ENCODE data around the gene NALF2.

Gene NALF2

DNA sequence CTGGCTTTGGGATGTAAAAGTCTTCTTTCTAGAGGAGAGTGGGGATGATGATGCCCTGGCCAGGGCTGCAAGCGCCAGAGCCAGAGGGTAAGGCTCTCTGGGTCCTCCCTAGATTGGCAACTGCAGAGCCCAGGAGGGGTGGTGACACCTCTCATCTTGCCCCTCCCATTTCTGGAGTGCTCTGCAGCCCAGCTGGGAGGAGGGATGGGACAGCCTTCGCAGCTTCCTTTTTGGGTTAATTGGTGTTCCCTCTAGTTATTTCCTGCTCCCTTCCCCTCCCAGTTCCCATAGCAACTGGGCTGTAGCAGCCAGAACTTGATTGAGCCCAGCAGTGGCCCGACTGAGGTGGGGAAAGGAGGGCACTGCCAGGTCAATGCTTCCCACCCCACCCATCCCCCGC, 19.2 kb downstream of the NALF2 start:
- no peak for FAIRE-seq
- no peak for DNase-seq (ENCODE audit: extremely low spot score, insufficient read length, low read depth)

DNA sequence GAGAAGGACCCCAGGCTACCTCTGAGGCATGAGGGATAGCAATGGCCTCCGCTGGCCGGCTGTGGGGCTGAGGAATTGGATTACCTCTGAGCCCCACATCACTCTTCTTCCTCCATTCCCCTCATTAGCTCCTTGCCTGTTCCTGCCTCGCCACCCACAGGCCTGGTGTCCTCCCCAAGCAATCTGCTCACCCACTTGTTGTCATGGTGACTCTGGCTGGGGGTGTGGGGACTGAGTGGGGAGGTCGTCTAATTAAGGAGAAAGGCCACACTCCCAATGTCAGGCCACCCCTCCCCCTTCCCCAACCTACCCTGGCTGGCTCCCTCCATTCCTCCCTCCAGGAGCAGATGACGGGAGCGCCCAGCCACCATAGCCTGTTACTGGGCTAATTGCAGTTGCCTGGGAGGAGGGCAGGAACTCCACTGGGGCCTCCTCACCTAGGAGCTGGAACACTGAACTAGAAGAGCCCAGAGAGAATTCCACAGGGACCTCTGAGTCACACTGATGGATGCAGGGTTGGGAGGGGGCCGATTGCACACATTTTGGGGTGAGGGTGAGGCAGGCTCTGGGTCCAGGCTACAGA, 20.7 kb downstream of the NALF2 start:
- no peak for FAIRE-seq
- DNase-seq (ENCODE audit: extremely low spot score, insufficient read length, low read depth), result no peak

DNA sequence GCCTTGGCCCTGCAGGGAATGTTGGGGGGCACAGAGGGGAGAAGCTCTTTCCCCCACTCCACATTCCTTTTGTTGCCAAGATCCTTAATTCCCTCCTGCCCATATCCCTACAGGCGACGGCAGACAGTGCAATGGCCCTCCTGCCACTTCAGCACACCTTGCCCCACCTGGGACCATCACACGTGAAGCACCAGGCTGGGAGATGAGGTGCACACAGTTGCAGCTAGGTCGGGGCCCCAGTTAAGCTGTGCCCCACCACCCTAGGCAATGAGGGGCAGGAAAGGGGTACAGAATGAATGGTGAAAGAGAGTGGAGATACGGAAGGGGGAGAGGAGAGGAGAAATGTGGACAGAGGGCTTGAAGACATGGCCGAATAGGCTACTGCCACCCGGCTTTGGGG, 26.2 kb downstream of the NALF2 start:
- FAIRE-seq (no peak), DNase-seq (ENCODE audit: extremely low spot score, insufficient read length, low read depth) (no peak)

DNA sequence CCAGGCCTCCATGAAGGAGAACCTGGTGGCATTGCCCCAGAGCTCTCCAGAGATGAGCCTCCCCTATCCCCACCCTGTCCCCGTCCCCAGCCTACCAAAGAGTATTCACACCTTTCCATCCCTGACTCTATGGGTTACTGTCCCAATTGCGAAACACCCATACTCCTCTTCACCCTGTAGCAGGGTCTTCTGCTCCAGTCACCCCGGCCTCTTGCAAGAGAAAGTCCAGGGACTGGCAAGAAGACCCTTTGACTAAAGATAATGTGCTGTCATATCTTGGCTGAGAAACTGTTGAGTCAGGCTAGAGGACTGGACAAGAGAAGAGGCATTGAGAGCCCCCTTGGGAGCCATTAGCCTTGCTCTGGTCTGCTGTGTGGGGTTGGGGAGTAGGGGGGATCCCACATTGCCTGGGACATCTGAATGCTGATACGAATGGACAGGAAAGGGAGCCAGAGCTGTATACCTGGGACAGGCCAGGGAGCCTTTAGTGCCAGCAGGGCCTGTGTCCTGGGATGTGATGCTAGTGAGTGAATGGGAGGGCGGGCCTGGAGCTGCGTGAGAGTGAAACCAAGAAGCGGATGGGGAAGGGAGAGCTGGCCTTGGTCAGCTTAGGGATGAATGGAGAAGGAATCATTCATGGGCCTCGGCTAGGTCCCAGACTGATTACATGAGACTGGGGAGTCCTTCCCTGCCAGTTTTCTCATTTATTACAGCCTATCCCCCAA, 27.1 kb downstream of the NALF2 start:
- DNase-seq (ENCODE audit: extremely low spot score, insufficient read length, low read depth) (no peak), FAIRE-seq (no peak)

DNA sequence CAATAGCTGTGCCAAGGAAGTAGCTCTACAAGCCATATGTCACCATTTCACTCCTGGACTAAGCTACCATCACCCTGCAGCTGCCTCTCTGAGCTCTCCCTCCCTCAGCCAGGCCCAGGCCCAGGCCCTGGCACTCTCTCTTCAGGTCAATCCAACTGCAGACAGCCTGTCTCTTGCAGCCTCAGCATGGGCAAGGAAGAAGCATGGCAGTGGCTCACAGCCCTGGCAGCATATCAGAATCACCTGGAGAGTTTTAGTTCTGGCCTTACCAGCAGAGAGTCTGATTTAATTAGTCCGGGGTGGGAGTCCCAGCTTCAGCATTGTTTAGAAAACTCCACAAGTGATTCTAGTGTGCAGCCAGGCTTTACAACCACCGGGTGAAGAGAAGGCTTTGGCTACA, 31.5 kb downstream of the NALF2 start:
- no peak for FAIRE-seq
- DNase-seq (ENCODE audit: extremely low spot score, insufficient read length, low read depth), result no peak

DNA sequence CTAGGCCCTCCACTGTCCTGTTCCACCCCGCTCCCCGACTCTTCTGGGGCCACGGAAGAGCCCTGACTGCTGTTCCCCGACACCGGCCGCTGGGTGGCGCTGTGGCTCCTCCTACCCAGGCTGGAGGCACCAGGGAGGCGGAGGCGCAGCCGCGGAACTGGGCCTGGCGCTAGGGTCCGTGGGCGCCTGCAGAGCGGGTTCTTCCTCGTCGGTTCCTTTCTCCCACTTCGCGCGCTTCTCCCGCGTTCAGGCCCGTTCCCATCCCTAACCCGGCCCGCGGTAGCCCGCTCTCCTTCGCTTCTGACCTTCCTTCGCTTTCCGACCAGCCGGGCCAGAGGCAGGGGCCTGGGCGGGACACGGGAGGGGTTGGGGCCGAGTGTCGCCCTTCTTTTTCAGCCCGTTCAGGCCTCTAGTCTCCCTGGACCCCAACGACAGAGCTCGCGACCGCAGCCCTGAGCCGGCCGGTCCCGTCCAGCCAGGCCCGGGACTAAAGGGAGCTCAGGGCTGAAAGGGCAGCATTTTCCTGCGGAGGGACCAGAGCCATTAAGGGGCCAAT, 34.3 kb downstream of the NALF2 start:
- peak; percentile 33 for DNase-seq (ENCODE audit: extremely low spot score, insufficient read length, low read depth)
- FAIRE-seq, result no peak

DNA sequence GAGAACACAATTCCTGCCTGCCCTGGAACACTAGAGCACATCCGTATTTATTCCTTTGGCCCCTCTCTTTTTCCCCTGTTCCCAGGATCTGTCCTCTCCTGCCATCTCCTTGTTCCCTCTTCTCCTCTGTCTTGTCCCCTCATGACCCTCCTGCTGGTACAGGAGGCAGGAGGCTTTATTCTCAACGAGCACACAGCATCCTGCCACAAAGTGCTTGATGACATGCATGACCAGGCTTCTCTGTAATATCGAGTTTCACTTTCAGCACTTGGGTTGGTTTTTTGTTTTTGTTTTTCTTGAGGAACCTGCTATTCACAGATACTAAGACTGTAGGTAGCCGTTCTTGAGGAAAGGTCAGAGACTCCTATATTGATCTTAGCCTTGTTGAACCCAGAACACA, 35.3 kb downstream of the NALF2 start:
- peak; percentile 38 for FAIRE-seq
- no peak for DNase-seq (ENCODE audit: extremely low spot score, insufficient read length, low read depth)

DNA sequence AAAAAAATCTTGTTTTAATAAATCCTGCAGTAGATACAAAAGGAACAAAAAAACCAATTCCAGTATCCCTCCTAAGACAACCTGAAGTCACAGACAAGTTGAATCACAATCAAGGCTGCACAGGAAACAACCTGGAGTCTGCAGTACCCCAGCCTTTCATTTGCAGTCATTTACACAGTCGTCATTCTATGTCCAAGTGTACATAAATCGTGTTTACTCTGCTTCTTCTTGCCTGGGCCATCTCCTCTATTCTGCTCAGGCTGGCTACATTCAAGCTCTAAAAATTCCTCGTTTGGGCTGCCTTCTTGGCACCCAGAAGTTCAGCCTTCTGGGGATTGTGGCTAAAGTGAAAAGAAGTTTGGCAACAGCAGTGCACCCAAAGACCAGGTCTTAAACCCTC, 37.8 kb downstream of the NALF2 start:
- FAIRE-seq (no peak), DNase-seq (ENCODE audit: extremely low spot score, insufficient read length, low read depth) (no peak)

DNA sequence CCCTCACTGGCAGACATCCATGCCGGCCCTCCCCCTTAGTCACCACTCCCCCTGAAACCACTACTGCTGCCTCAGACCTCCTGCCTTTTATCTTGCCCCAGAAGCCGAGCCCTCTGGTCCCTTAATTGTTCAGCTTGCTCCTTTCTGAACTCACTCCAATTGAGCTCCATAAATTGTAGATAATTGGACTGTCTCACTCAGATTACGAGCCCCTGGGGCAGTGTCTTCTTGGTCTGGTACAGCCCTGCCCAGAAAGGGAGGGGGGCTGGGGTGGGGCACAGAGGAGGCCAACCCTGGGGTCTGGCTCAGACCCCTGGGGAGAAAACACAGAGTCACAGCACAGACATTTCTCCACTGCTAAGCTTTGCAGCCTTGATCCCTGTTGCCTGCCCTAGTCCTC, 39.4 kb downstream of the NALF2 start:
- no peak for DNase-seq (ENCODE audit: extremely low spot score, insufficient read length, low read depth)

DNA sequence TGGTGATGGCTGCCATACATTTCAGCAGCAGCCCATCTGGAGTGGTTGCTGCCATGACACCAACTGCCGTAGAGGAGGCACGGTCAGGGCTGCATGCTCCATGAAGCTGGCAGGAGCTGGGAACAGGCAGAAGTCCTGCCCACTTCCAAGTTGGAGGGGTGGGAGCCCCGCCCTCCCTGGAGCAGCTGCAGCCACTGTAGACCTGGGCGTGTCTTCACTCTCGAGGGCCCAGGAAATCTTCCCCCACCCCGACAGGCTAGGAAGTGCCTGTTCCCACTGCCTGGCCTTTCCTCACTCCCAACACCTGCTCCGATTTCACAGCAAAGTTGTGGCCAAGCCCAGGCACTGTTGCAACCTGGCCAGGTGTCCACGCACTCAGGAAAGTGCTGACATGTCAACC, 42.3 kb downstream of the NALF2 start:
- no peak for FAIRE-seq

More for the DNA sequence above, 39.4 kb downstream of the NALF2 start:
- no peak for FAIRE-seq

DNA sequence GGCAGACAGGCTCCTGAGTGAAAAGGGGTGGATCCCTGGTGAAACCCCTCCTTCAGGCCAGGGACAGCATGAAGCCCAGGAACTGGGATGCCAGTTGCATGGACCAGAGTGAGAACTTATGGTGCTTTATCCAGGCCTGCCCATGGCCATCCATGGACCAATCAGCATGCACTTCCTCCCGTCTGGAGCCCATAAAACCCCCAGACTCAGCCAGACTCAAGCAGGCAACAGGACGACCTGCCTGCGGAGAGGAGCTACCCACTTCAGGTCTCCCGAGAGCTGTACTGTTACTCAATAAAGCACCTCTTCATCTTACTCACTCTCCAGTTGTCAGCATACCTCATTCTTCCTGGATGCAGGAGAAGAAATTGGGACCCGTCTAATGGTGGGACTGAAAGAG, 42.9 kb downstream of the NALF2 start:
- FAIRE-seq (no peak), DNase-seq (ENCODE audit: extremely low spot score, insufficient read length, low read depth) (no peak)

More for the DNA sequence above, 42.3 kb downstream of the NALF2 start:
- no peak for DNase-seq (ENCODE audit: extremely low spot score, insufficient read length, low read depth)

DNA sequence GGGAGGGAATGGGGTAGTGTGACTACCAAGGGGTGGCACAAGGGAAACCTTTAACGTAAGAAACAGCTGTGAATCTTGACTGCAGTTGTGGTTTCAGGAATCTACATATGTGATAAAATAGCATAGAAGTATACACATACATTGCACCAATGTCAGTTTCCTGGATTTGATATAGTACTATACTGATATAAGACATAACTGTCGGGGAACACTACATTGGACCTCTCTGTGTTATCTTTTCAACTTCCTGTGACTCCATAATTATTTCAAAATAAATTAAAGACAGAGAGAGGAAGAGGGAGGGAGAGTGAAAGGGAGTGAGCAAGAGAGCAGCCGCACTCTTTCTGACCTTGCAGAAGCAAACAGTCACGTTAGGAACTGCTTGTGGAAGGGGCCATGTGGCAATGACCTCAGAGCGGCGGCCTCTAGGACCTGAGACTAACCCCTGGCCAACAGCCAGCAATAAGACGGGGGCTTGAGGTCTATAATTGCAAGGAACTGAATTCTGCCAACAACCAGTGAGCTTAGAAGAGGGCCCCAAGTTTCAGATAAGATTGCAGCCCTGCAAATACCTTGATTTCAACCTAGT, 47.4 kb downstream of the NALF2 start:
- DNase-seq (ENCODE audit: extremely low spot score, insufficient read length, low read depth) (no peak), FAIRE-seq (no peak)

DNA sequence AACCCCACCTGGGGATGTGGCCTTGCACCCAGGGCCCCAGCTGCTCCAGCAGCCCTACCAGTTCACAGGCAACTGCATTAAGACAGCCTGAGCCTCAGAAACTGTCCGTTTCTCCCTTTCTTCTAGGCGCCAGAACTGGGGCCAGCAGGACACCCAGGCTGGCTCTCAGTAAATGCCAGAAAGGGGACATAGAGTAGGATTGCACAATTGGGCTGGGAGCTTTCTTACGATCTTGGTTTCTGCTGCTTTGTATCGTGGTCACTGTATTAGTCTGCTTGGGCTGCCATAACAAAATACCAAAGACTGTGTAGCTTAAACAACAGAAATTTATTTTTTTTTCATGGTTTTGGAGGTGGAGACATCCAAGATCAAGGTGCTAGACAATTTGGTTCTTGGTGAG, 48.4 kb downstream of the NALF2 start:
- FAIRE-seq, result no peak
- no peak for DNase-seq (ENCODE audit: extremely low spot score, insufficient read length, low read depth)

All from GM18507 (cell line).